LHCN-M2 (cell line): ENCODE measurements around the gene PDE3A. TPM values are rescaled to one million over a fixed set of nuclear protein-coding genes. Genes with fewer than 3 reads are reported as not detected.

Experiments used
- DNase-seq: peaks from one replicate; pipeline ENCODE4 v3.0.0-alpha.2; 2012; ENCODE audit warnings: low read depth
- total RNA-seq: library from RNA; depleted of rRNA; stranded (reverse); fragments of >200 nt; gene quantifications from 2 replicates; pipeline ENCODE4 v1.2.3, GENCODE V29; 2014

PDE3A gene
- total RNA-seq, 1 experiment from 2014 or later = 0.06 TPM

DNA sequence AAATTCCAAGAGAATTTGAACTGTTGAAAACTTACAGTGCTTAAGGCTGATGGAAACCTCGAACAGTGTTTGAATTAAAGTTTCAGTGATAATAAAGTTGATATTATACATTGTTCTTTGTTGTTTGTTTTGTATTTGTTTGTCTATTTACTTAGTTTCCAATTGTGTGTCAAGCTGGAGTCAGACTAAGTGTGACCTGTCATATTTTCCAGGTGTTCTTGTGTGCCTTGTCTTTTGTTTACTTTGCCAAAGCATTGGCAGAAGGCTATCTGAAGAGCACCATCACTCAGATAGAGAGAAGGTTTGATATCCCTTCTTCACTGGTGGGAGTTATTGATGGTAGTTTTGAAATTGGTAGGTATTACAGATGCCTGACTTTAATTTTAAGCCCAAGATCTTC, 332.8 kb downstream of the PDE3A start:
- no peak for DNase-seq

GRCh38 chr12:20704860-20705259, 336.5 kb downstream of the PDE3A start:
- no peak for DNase-seq

GRCh38 chr12:20711846-20712245, 343.5 kb downstream of the PDE3A start:
- no peak for DNase-seq

GRCh38 chr12:20716037-20716436, 347.7 kb downstream of the PDE3A start:
- DNase-seq = no peak

DNA sequence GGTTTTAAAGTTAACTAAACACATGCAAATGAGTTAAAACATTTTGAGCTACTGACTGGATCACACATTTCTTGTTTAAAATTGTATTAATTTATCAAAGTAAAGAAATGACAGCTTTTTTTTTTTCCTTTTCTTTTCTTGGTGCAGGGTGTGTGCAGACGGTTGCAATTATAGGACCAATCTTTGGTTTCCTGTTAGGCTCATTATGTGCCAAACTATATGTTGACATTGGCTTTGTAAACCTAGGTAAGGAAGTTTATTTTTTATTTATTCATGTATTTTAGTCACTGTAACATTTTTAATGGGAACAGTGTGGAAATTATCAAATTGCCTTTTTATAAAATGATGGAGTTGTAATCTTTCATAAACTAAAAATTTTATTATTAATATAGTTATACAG, 348.6 kb downstream of the PDE3A start:
- DNase-seq = no peak

- no peak for DNase-seq
Observed at GRCh38 chr12:20718294-20718693, 350.0 kb downstream of the PDE3A start.

DNA sequence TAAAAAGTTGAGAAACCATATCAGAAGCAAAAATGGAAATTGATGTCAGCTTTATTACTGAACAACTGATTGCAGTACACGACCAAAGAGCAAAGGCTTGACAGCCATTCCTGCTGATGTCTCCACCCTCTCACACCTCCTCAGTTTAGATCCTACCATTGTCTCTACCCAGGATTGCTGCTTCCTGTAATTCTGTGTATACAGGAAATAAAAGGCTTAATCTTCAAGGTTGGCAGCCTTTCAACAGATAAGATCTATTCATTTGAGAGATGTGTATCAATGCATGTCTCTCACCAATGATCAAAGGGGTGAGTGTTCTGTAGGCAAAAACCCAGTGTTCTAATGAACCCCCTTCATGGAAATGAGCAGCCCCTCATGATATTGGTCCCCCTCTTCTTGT, 353.8 kb downstream of the PDE3A start:
- DNase-seq = no peak

DNA sequence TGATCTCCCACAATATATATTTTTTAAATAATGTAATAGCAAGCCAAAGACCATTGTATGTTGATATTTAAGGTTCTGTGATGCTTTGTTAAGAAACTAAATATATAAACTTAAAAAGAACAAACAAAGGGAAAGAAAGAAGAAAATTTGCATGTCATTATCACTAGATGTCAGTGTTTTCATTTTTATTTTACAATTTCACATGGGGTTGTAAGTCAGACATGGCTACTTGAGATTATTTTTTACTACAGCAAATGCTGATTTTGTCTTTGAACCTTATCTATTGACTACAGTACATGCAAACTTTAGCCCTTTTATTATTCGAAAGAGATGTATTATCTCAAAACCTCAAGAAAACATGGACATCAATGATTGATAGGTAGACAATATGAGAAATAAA, 362.9 kb downstream of the PDE3A start:
- no peak for DNase-seq
